GM11168 (cell line): ENCODE results near the gene ZNF644.

Experiments
- in situ Hi-C: fragments of 300-500 bp; cut with MboI; formaldehyde crosslinking; loops from one replicate; pipeline ENCODE4 v1.12.0; 2022; ENCODE audit warnings: low sequenced_read_pairs; ENCODE audit not compliant: unreplicated experiment

Gene ZNF644

DNA sequence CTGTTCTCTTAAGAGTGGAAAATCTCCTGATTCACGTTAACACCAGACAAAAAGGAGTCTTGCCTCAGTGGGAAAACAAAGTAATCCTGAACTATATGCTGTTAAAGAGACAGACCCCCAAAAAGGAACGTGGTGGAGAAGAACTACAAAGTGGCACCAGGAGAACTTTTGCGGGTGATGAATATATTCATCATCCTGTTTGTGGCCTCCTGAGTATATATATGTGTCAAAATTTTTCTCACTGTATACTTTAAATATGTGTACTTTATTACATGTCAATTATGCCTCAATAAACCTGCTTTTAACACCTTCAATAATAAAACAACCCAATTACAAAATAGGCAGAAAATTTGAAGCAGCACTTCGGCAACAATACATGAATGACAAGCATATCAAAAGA lies 31.1 kb downstream of the ZNF644 start:
- in situ Hi-C loops, result no loop called here

DNA sequence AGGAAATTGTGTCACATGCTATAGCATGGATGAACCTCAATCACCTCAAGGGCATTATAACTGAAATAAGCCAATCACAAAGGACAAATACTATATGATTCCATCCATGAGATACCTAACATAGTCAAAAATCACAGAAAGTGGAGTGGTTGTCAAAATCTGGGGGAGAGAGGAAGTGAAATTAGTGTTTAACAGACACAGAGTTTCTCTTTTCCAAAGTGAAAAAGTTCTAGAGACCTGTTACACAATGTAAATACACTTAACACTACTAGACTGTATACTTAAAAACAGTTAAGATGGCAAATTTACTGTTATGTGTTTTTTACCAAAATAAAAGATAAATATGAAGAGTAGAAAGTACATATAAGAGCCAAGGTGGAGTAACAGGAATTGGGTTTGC lies 31.8 kb downstream of the ZNF644 start:
- in situ Hi-C loops, result no loop called here

- in situ Hi-C loops, result no loop called here
These were observed 32.5 kb downstream of the ZNF644 start for GRCh38 chr1:90989302-90989701.

- in situ Hi-C loops, result no loop called here
These were observed 34.0 kb downstream of the ZNF644 start for GRCh38 chr1:90987841-90988240.

DNA sequence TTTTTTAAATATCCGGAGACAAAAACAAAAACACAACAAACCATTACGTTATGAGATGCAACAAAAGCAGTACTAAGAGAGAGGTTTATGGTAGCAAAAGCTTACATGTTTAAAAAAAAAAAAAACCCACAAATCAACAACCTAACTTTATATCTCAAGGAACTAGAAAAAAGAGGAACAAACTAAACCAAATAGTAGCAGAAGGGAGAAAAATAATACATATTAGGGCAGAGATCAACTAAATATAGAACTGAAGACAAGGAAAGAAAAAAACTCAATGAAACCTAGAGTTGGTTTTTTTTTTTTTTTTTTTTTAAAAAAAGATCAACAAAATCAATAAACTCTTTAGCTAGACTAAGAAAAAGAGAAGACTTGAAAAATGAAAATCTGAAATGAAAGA lies 34.9 kb downstream of the ZNF644 start:
- in situ Hi-C loops, result no loop called here

DNA sequence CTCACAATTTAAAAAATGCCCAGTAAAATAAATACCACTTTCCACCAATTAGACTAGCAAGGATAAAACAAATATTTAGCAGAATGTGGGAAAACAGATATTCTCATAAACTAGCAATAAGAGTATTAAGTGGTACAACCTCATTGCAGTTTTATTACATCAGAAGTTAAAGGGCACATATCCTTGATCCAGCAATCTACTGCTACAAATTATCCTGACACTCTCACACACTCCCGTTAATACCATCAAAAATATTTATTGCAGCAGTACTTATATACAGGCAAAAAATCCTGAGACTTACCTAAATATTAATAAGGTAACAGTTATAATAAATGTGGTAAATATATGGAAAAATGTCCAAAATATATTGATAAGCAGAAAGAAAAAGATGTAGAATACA lies 44.3 kb downstream of the ZNF644 start:
- in situ Hi-C loops, result no loop called here

DNA sequence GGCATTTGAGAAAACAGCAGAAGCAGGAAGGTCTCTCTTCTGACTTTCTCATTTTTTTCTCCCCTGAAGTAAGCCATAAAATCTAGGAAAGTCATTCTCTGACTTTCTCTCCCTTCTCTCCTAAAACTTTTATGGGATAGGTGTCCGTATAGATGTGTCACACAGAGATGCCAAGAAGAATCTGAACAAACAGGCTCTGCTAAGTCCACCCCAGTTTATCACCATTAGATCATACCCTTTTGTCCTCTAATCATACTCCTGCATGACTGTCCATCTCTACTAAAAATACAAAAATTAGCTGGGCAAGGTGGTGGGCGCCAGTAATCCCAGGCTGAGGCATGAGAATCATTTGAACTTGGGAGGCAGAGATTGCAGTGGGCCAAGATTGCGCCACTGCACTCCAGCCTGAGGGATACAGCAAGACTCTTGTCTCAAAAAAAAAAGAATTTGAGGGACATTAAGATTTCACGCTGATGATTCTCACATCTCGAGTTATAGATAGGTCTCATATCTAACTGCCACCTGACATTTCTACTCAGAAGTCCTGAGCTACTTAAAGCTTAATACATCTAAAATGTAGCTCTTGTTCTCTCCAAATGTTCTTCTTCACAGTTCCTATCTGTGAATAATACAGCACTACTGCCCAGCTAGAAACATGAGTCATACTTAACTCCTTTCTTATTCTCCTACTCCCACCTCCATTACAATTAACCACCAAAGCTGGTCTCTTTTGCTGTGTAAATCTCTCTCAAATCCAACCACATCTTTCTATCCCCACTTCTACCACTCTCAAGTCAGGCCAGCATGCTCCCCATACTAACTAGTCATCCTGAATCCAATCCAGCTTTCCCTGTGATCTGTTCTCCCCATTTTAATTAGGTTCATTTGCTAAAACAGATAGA lies 47.7 kb downstream of the ZNF644 start:
- in situ Hi-C loops, result no loop called here

DNA sequence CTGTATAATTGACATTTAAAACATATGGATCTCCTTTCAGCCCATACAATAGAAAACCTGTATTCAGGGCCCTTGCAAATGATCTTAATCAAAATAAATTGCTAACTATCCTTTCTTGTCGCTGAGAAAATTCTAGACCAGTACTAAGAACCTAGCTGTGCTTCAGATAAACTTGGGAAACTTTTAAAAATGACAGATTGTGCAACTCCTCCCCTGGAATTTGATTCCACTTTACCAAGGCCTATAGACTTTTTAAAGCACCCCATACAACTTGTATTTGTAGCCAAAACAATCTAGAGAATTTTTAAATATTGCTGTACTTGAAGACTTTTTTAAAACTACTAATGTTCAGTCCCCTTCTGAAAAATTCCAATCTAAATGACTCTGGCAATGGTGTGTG lies 51.6 kb downstream of the ZNF644 start:
- in situ Hi-C loops, result no loop called here

DNA sequence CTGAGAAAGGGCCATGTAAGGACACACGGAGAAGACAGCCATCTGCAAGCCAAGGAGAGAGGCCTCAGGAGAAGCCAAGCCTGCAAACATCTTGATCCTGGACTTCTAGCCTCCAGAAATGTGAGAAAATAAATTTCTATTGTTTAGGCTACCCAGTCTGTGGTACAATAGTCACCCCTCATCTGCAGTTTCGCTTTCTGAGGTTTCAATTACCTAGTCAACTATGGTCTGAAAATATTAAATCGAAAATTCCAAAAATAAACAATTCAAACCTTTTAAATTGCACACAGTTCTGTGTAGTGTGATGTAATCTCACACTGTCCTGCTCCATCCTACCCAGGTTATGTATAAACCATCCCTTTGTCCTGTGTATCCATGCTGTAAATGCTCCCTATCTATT lies 52.6 kb downstream of the ZNF644 start:
- in situ Hi-C loops, result no loop called here

GRCh38 chr1:90964444-90965035 lies 57.3 kb downstream of the ZNF644 start:
- in situ Hi-C loops, result no loop called here

DNA sequence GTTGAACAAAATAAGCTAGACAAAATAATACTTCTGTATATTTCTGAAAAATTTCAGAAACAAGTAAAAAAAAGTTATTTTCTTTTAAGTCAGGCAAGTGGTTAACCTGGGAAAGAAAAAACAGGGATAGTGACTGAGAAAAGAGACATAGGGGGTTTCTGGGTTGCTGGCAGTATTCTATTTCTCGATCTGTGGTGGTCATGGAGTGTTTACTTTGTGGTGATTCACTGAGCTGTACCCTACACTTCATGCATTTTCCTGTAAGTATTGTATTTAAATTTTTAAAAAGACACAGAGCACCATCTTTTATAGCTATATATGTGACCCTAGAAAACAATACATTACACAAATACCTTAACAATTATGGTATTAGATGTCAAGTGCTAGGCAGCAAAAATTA lies 58.2 kb downstream of the ZNF644 start:
- in situ Hi-C loops, result no loop called here

DNA sequence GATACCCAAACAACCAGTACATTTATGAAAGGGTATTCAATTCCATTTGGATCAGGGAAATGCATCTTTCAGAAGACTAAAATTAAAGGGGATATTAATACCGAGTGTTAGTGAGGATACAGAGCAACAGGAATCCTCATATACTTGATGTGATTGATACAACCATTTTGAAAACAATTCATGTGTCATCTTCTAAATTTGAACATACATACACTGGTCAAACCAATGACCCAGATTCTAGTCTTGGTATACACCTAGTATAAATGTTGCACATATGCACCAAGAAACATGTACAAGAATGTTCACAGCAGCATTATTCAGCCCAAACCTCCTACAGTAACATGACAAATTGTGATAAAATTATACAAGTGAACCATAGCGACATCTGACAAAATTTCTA lies 58.6 kb downstream of the ZNF644 start:
- in situ Hi-C loops, result no loop called here

- in situ Hi-C loops, result no loop called here
These were observed 62.3 kb downstream of the ZNF644 start for GRCh38 chr1:90959352-90960206.

- in situ Hi-C loops, result no loop called here
These were observed 64.3 kb downstream of the ZNF644 start for GRCh38 chr1:90957497-90957896.

- in situ Hi-C loops, result no loop called here
These were observed 66.1 kb downstream of the ZNF644 start for GRCh38 chr1:90955769-90956168.

DNA sequence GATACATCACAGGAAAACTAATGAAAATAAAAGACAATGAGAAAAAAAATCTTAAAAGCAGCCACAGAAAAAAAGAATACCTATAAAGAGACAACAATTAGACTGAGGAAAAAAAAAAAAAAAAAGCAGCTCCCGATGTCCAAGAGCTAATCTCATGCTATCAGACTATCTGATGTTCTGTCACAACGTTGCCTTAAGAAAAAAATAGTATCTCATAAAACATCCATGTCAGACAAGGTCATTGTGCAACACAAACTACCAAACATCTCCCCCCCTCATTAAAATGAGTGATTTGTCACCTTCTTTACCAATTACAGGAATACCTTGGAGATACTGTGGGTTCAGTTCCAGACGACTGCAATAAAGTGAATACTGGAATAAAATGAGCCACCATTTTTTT lies 68.9 kb downstream of the ZNF644 start:
- in situ Hi-C loops, result no loop called here

- in situ Hi-C loops, result no loop called here
These were observed 70.8 kb downstream of the ZNF644 start for GRCh38 chr1:90951009-90951408.

- in situ Hi-C loops, result no loop called here
These were observed 73.5 kb downstream of the ZNF644 start for GRCh38 chr1:90948301-90948700.

DNA sequence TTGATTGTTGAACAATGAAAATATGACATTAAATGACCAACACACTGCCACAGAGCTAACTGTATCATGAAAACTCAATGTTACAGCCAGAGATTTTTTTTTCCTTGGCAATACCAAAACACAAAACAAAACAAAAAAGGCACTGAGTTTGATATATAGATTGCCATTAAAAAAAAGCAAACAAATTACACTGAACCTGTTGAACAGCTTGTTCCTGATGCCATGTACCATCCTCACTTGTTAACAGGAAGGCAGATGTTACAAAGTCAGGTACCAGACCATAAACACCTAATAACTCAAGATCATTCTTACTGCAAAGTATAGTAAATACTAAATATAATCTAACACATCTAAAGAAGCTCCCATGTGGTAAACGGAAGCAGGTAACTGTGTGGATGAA lies 75.2 kb downstream of the ZNF644 start:
- in situ Hi-C loops, result no loop called here

DNA sequence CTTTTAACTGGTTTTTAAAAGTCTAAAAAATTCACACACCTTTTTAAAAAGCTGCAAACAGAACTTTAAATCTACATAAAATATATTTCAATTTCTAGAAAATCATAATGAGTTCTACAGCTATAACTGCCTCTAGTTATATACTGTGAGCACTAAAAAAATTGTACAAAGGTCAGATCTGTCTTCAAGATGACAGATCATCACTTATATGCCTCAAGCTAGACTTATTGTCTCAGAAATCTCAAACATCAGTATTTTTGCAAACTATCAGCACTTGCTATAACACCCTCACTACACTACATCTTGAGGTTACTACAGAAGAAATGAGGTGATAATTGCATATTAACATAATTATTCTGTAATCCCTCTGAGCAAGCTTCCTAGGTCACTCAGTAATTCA lies 76.5 kb downstream of the ZNF644 start:
- in situ Hi-C loops, result no loop called here

GRCh38 chr1:90943966-90944365 lies 77.9 kb downstream of the ZNF644 start:
- in situ Hi-C loops, result no loop called here
